Stimulated activated CD8-positive, alpha-beta memory T cell treated with anti-CD3 and anti-CD28 coated beads, Interleukin-15, amount 100 ng/mL, for 48 hours (primary cell): ENCODE data around the gene CORO2A.

Experiments used
- DNase-seq, 2 donors: peaks; one replicate each; pipeline ENCODE4 v3.0.0-alpha.2; 2020; ENCODE audit warnings: low read depth in 2 of 2

Gene CORO2A

DNA sequence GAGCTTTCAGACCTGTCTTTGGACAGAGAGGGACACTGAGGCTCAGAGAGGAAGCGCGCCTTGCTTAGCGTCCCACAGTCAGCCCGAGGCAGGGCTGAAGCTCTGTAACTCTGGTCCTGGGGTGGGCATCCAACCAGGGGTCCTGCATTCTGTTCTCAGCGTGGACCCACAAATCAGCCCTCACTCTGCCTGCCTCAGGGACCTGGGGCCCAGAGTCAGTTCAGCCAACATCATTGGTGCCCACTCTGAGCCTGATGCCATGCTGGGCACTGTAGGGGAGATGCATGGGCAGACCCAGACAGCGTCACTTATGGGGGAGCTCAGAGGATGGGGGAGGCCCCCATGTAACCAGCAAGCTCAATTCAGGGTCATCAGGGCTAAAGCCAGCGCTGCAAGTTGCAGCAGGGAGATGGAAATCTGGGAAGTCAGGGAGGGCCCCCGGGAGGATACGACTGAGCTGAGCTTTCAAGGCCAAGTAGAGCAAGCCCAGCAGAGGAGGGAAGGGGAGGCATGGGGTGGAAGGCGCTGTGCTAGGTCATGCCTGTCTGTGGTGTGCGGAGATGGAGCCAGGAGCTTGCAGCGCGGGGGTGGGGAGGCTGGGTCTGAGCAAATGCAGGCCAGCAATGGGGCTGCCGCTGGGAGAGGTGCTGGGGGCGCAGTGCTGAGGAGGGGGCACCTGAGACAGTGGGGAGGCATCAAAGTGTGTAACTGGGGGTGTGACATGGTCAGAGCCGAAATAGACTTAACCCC, 21.1 kb downstream of the CORO2A start:
- DNase-seq: no peak

DNA sequence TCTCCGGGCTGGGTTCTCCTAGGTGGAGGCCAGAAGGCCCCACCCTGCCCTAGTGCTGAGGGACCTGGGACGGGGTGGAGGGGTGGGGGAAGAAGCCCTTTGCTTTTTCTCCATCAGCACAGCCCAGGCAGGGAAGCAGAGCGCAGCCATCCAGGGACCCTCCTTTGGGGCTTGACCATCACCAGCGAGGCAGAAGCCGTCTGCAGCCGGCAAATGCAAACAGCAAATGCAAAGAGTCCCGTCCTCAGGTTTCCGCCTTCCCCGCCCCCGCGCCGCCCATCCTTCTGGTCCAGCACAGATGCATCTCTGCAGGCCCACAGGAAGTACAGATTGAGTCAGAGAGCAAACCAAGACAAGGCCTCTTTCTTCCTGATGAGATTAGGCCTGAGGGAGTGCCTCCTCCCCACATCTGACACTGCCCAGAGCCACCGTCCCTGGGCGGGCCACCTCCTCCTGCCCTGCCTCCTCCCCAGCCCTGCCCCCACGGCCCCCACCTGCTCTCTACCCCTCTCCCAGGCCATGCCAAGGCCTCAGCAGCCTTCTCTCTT, 23.4 kb downstream of the CORO2A start:
- no peak for DNase-seq

DNA sequence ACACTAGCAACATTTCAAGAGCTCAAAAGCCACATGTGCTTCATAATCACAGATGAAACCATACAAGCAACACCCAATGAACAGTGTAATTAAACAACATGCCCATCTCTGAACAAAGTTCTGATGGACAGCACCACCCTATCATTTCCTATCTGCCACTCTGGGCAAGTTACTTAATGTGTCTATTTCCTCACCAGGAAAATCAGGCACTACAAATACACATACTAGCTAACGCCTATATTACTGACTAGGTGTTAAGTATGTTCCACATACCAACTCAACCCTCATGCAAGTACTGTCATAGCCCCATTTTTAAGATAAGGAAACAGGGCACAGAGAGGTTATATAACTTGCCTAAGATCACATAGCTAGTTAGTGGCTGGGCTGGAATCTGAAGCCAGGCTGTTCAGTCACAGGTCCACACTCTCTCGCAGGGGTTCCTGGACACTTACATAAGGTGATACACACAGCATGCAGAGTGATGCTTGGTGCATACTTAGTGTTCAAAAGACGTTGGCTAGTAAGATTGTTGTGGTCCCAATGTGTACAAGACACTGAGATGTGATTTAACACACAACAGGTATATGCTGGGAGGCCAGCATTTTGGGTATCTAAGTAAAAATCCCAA, 24.2 kb downstream of the CORO2A start:
- DNase-seq: no peak

DNA sequence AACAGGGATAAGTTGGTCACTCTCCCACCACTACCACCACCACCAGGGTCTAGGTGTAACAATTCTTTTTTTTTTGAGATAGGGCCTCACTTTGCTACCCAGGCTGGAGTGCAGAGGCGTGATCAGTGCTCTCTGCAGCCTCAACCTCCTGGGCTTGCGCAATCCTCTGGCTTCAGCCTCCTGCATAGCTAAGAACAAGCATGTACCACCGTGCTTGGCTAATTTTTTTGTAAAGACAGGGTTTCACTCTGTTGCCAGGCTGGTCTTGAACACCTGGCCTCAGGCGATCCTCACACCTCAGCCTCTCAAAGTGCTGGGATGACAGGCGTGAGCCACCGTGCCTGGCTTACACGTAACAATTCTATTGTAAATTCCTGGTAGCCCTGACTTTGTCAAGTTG, 27.5 kb downstream of the CORO2A start:
- DNase-seq: no peak

GRCh38 chr9:98162613-98163012, 29.8 kb downstream of the CORO2A start:
- no peak for DNase-seq

DNA sequence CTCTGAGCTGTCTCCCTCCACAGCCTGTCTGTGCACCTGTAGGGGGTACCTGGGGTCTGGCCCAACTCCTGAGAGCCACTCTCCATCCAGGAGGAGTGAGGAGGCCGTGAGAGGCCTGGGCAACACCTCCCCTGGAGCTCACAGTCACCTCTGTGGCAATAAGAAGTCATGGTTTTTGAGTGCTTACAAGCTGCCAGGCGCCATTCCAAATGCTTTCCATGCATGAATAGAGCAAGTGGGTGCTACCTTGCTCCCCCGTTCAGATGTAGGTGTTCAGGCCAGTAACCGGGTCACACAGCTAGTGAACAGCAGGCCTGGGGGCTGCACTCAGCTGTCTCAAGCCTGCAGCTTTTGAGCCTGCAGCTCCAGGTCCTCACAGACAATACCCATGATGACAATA, 30.6 kb downstream of the CORO2A start:
- DNase-seq: no peak

- no peak for DNase-seq
Observed at GRCh38 chr9:98159790-98160189, 32.6 kb downstream of the CORO2A start.

- no peak for DNase-seq
Observed at GRCh38 chr9:98159301-98159700, 33.1 kb downstream of the CORO2A start.

- DNase-seq: no peak
Observed at GRCh38 chr9:98158071-98158831, 34.2 kb downstream of the CORO2A start.

GRCh38 chr9:98157372-98157771, 35.1 kb downstream of the CORO2A start:
- no peak for DNase-seq

DNA sequence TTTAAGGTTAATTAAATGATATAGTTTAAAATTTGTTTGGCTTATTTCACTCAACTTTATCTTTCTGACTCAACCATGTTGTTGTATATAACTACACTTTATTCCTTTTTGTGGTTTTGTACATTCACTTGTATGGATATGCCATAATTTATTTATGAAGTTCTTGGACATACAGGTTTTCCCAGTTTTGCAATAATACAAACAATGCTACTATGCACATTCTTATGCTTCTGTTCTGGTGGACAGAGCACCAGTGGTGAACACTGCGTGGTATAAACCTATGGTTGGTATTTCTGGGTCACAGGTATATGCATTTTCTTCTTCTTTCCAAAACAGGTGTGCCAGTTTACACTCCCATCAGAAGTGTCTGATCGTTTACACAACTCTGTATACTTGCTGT, 37.8 kb downstream of the CORO2A start:
- no peak for DNase-seq

- no peak for DNase-seq
Observed at GRCh38 chr9:98152526-98152925, 39.9 kb downstream of the CORO2A start.

- DNase-seq: no peak
Observed at GRCh38 chr9:98150721-98151120, 41.7 kb downstream of the CORO2A start.

DNA sequence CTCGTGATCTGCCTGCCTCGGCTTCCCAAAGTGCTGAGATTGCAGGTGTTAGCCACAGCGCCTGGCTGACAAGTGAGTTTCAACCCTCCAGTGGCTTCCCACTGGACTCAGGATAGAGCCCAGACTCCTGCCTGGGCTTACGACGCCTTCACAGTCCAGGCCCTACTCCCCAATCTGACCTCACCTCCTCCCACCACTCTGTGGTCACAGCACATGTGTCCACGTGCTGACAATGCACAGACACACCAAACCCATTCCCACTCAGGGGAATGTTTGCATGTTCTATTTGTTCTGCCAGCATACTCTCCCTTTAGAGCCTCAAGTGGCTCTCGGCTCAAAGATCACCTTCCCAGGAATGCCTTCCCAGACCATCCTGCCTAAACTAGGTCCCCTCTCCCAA, 42.3 kb downstream of the CORO2A start:
- DNase-seq: no peak

DNA sequence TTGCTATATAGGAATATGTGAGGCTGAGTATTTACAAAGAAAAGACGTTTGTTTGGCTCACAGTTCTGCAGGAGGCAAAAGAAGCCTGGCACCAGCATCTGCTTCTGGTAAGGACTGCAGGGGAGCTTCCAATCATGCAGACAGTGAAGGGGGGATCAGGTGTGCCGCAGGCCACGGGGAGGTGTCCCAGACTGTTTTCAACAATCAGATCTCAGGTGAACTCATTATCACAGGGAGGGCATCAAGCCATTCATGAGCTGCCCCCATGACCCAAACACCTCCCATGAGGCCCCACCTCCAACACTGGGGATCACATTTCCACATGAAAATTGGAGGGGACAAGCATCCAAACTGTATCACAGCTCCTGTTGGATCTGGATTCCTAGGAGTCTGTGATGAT, 43.0 kb downstream of the CORO2A start:
- DNase-seq: no peak

DNA sequence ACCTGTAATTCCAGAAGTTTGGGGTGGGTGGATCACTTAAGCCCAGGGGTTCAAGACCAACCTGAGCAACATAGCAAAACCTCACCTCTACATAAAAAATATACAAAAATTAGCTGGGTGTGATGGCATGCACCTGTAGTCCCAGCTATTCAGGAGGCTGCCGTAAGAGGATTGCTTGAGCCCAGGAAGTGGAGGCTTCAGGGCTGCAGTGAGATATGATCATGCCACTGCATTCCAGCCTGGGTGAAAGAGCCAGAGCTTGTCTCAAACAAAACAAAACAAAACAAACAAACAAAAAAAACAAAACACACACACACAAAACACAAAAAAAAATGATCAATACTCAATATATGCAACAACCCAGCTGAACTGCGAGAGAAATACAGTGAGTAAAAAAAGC, 44.0 kb downstream of the CORO2A start:
- DNase-seq: no peak

GRCh38 chr9:98147582-98147981, 44.9 kb downstream of the CORO2A start:
- no peak for DNase-seq

DNA sequence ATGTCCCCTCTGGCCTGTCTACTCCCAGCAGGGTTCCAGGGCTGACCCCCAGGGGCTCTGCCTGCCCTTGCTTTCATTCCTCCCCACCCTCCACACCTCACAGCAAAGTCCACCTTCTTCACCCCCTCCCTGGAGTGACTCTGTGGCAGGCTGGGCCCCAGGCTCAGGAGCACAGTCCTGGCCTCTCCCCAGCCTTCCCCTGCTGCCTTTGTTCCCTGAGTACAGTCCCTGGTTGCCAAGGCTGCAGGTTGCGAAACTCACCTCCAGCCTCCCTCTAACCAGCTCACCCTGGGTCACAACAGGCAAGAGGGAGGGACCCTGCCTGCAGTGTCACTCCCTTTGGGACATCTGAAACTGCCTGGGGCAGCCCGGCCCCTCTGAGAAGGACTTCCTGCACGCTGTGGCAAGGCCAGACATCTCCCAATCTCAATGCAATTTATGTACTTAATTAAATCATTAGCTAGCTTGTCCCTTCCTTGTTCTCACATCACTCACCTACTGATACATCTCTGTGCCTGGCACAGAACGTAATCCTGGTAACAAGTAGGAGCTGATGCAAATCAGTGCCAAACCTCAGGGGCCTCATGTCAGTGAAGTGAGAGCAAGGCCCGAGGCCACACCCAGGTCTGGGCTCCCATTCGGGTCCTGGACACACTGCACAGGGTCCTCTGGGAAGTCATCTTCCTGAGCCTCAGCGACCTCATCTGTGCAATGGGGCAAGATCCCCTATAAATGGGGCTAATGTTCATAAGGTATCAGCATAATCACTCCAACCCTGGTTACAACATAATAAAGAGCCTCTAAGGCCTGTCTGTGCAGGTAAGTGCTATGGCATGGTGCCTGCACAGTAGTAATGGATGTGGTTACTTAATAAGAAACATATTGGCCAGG, 46.1 kb downstream of the CORO2A start:
- DNase-seq: no peak

- DNase-seq: no peak
Observed at GRCh38 chr9:98144631-98145030, 47.8 kb downstream of the CORO2A start.

- DNase-seq: no peak
Observed at GRCh38 chr9:98144076-98144475, 48.4 kb downstream of the CORO2A start.

- DNase-seq: no peak
Observed at GRCh38 chr9:98142925-98143481, 49.4 kb downstream of the CORO2A start.
